ENCODE measurements around the gene SH3BP4.

SH3BP4 gene

GRCh38 chr2:234940527-234940926 is 11.3 kb upstream of the SH3BP4 start:
- no peak for DNase-seq (ENCODE audit: extremely low read depth in 1 of 2, low read depth in 1 of 2)

GRCh38 chr2:234945339-234945873 is 6.4 kb upstream of the SH3BP4 start:
- no peak for DNase-seq (ENCODE audit: extremely low read depth in 1 of 2, low read depth in 1 of 2)

DNA sequence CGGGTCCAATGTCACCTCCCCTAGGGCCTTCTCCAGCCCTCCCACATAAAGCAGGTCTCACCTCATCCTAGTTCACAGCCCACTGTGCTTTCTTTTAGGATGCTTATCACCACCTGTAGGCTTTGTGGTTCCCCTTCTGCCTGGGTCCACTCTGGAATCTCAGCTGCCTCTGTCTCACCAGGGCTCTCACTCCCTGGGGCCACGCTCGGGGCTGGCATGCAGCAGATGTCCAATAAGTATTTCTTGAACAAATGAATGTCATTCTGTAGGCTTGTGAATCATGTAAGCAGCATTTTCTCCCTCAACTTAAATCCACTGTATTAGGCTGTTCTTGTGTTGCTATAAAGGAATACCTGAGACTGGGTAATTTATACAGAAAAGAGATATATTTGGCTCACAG is 4.3 kb upstream of the SH3BP4 start:
- no peak for DNase-seq (ENCODE audit: extremely low read depth in 1 of 2, low read depth in 1 of 2)

DNA sequence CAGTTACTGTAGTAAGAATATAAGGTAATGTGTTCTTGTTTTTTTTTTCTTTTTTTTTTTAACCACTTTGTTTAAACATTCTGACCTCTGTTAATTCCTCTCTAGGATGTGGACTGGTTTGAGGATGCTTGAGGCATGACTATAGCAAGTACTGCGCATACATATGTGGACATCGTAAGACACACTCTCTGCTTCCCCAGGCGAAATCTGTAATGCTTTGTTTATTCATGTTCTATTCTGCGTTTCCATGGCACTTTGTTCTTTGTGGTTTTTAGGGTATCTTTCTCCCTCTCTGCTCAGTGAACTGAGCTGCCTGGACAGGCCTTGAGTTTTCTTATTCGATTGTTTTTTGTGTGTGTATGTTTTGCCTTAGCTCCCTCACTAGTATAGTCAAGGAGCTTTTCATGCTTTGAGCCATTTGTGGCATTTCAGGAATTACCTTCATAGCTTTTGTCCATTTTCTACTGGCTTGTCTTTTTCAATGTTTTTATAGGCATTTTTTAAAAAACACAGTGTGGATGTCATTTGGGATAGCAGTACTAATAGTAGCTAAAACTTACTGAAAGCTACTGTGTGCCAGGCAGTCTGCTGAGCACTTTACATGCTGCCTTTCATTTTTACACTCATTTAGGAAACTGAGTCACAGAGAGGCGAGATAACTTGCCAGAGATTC is 1.9 kb upstream of the SH3BP4 start:
- DNase-seq (ENCODE audit: extremely low read depth in 1 of 2, low read depth in 1 of 2), result no peak

DNA sequence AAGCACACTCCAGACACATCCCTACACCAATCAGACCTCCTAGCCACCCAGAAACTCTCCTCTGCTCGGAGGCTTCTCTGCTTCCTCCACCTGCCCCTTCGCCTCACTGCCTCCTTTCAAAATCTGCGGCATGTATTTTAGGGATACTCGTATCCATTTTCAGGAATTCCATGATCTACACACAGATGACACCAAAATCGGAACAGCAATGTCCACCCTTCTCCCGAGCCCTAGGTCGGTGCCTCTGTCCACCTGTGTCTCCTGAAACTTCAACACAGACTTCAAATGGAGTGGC is 1.4 kb upstream of the SH3BP4 start:
- no peak for DNase-seq (ENCODE audit: extremely low read depth in 1 of 2, low read depth in 1 of 2)

- DNase-seq (ENCODE audit: extremely low read depth in 1 of 2, low read depth in 1 of 2), result no peak
Observed at GRCh38 chr2:234950730-234951663, 820 bp upstream of the SH3BP4 start.

- no peak for DNase-seq (ENCODE audit: extremely low read depth in 1 of 2, low read depth in 1 of 2)
Observed at GRCh38 chr2:234952270-234953115, 676 bp downstream of the SH3BP4 start.

- DNase-seq (ENCODE audit: extremely low read depth in 1 of 2, low read depth in 1 of 2), result no peak
Observed at GRCh38 chr2:234953116-234954031, 1.6 kb downstream of the SH3BP4 start.

- no peak for DNase-seq (ENCODE audit: extremely low read depth in 1 of 2, low read depth in 1 of 2)
Observed at GRCh38 chr2:234954551-234954992, 2.8 kb downstream of the SH3BP4 start.

- DNase-seq (ENCODE audit: extremely low read depth in 1 of 2, low read depth in 1 of 2), result no peak
Observed at GRCh38 chr2:234955091-234955591, 3.3 kb downstream of the SH3BP4 start.

DNA sequence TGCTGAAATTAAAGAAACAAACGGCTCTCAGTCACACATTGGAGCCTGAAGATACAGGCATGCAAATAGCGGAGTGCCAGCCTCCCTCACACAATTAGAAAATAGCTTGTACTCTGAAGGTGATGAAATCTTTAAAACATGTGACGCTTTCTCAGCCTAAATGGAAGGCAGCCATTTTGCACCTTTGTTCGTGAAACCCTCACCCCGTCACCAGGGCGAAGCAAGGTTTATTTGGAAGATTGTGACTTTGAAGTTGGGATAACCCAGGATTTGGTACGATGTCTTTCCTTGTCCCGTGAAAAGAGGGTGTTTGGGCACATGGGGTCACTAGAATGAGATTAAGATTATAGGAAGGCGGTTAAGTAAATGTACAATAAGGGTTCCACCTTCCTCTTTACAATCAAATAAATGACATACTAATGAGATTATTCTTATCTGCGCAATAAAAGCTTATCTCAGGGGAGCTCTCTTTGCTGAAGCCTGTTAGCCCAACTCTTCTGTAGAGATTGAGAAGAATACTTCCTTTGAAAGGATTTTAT is 4.2 kb downstream of the SH3BP4 start:
- no peak for DNase-seq (ENCODE audit: extremely low read depth in 1 of 2, low read depth in 1 of 2)

- no peak for DNase-seq (ENCODE audit: extremely low read depth in 1 of 2, low read depth in 1 of 2)
Observed at GRCh38 chr2:234957834-234958135, 6.0 kb downstream of the SH3BP4 start.

- DNase-seq (ENCODE audit: extremely low read depth in 1 of 2, low read depth in 1 of 2), result no peak
Observed at GRCh38 chr2:234958311-234958710, 6.5 kb downstream of the SH3BP4 start.

- DNase-seq (ENCODE audit: extremely low read depth in 1 of 2, low read depth in 1 of 2), result no peak
Observed at GRCh38 chr2:234958746-234959395, 7.1 kb downstream of the SH3BP4 start.

- no peak for DNase-seq (ENCODE audit: extremely low read depth in 1 of 2, low read depth in 1 of 2)
Observed at GRCh38 chr2:234960175-234961088, 8.6 kb downstream of the SH3BP4 start.

GRCh38 chr2:234961784-234962183 is 10.0 kb downstream of the SH3BP4 start:
- no peak for DNase-seq (ENCODE audit: extremely low read depth in 1 of 2, low read depth in 1 of 2)

GRCh38 chr2:234963773-234964615 is 12.2 kb downstream of the SH3BP4 start:
- DNase-seq (ENCODE audit: extremely low read depth in 1 of 2, low read depth in 1 of 2), result no peak

Data from activated CD8-positive, alpha-beta memory T cell treated with anti-CD3 and anti-CD28 coated beads for 1 hour (primary cell).